ENCODE data around the gene AOAH. TPM values are rescaled to one million over a fixed set of nuclear protein-coding genes. Genes with fewer than 3 reads are reported as not detected.

The AOAH gene
- total RNA-seq, 1 experiment from 2014 or later: 0.39 TPM

- Histone ChIP-seq H3K23ac (ENCODE audit: insufficient read length, low read depth, low read length) (no peak overlapping the region), H4K91ac (ENCODE audit: insufficient read length, low read depth, low read length) (no peak overlapping the region), H3K79me2 (ENCODE audit: insufficient read depth, low read length) (no peaks in the 10 kb centered on the region), H2BK120ac (ENCODE audit: low read depth, low read length, poor library complexity, severe bottlenecking) (no peak overlapping the region), H3K27ac (ENCODE audit: insufficient read length, low read depth, low read length) (no peak overlapping the region), H3K4me1 (ENCODE audit: insufficient read depth, low read length) (no peaks in the 10 kb centered on the region), H3K27me3 (ENCODE audit: insufficient read depth, low read length) (no peaks in the 10 kb centered on the region), H4K20me1 (ENCODE audit: control insufficient read depth, insufficient read depth, insufficient read length) (no peaks in the 10 kb centered on the region), H2AFZ (ENCODE audit: low read length) (no peak overlapping the region), H2BK20ac (ENCODE audit: low read depth, low read length, poor library complexity, severe bottlenecking) (no peak overlapping the region), H2BK15ac (ENCODE audit: low read depth, low read length) (no peak overlapping the region), H3K4me2 (ENCODE audit: insufficient read depth, insufficient read length, low read length) (no peak overlapping the region), H3K18ac (ENCODE audit: insufficient read length, low read depth, low read length) (no peak overlapping the region), H3K79me1 (ENCODE audit: insufficient read depth, low read depth, low read length, poor library complexity, severe bottlenecking) (no peaks in the 10 kb centered on the region), H2BK12ac (ENCODE audit: insufficient read length, low read depth, low read length) (no peak overlapping the region), H3K9ac (ENCODE audit: extremely low read depth, insufficient read length, low read length) (no peak overlapping the region), H3K4ac (ENCODE audit: low read depth, low read length) (no peak overlapping the region), H3K56ac (ENCODE audit: insufficient read length, low read depth, low read length) (no peak overlapping the region), H3T11ph (ENCODE audit: low read length) (no peak overlapping the region), H3K9me3 (ENCODE audit: control insufficient read depth, low read depth, low read length) (no peaks in the 10 kb centered on the region), H2BK5ac (ENCODE audit: insufficient read length, low read length) (no peak overlapping the region), H3K23me2 (ENCODE audit: insufficient read length, low read depth, low read length, poor library complexity, severe bottlenecking) (no peaks in the 10 kb centered on the region), H4K5ac (ENCODE audit: insufficient read length, low read depth, low read length) (no peak overlapping the region), H3K14ac (ENCODE audit: insufficient read depth, low read length) (no peak overlapping the region), H2AK5ac (ENCODE audit: insufficient read length, low read length) (no peak overlapping the region), H4K8ac (replicated peaks; ENCODE audit: insufficient read length, low read depth, low read length) (no peak overlapping the region)
- H3K36me3 Mint-ChIP-seq (ENCODE audit: insufficient read depth in 1 of 3, low read depth in 3 of 3): no peaks in the 10 kb centered on the region
- H3K4me3 Mint-ChIP-seq: no peak overlapping the region
- TF ChIP-seq CTCF (conservative IDR thresholded peaks at IDR 0.05): no peak
- no peaks in the 10 kb centered on the region for H3K4me1 Mint-ChIP-seq
- no peaks in the 10 kb centered on the region; a peak in 1 of 5 replicates for H3K9me3 Mint-ChIP-seq
- H3K27me3 Mint-ChIP-seq (ENCODE audit: low read depth): no peaks in the 10 kb centered on the region
- no peak for DNase-seq
- no CpG with 5 or more reads among the region's 7 CpGs for WGBS (ENCODE audit: extremely low coverage, insufficient read length, low lambda C conversion rate)
- no peak overlapping the region for H3K27ac Mint-ChIP-seq
These were observed 190.6 kb downstream of the AOAH start for GRCh38 chr7:36533717-36534116.

Measured in H9 (cell line).